ENCODE data around the gene LMCD1.
"Not testable (repeated sequence)": the region's sequence is repeated elsewhere in the genome, so short reads cannot be mapped to it uniquely, and the experiment has no call there.

LMCD1 gene

DNA sequence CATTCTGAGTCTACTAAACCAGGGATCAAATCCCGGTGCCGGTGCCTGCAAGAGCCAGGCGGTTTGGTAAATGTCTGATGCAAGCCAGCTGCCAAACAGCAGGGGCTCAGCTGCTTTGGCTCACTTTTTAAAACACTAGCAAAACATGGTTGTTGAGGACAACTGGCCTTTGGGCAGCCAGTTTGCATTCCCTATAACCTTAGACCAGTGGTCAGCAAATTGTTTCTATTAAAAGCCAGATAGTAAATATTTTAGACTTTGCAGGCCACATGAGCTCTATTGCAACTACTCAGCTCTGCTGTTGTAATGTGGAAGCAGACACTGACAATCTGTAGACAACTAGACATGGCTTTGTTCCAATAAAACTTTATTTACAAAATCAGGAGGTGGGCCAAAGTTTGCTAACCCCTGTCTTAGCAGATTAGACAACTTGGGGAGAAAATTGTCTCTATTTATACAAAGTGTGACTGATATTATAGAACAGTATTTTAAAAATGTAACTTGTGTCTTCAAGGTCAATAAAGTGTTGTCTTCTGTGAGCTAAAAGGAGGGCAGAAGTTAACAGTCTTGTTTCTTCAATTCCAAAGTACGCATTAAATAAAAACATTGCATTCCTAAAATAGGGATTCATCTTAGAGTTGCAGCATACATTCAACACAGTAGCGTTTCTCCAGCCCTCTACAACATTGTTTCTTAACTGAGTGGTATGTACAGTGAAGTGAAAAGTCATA is 75.4 kb downstream of the LMCD1 start:
- no peak for TF ChIP-seq CTCF (IDR thresholded peaks at IDR 0.05)
- Histone ChIP-seq H3K79me2 (no peaks in the 10 kb centered on the region), H3K27me3 (ENCODE audit: control insufficient read depth, insufficient read depth, low read length) (no peaks in the 10 kb centered on the region), H3K4me2 (ENCODE audit: low read length) (no peak overlapping the region), H3K9me3 (ENCODE audit: control insufficient read depth, low read length) (no peaks in the 10 kb centered on the region), H2AFZ (no peak overlapping the region), H3K4me1 (no peaks in the 10 kb centered on the region), H3K9ac (no peak overlapping the region), H3K36me3 (ENCODE audit: control insufficient read depth, insufficient read depth, low read length) (no peaks in the 10 kb centered on the region), H3K27ac (no peak overlapping the region), H3K4me3 (ENCODE audit: low read depth, low read length) (no peak overlapping the region)

- Histone ChIP-seq H3K4me2 (ENCODE audit: low read length) (no peak overlapping the region), H3K4me1 (no peaks in the 10 kb centered on the region), H2AFZ (no peak overlapping the region), H3K27me3 (ENCODE audit: control insufficient read depth, insufficient read depth, low read length) (no peaks in the 10 kb centered on the region), H3K9me3 (ENCODE audit: control insufficient read depth, low read length) (no peaks in the 10 kb centered on the region), H3K9ac (no peak overlapping the region), H3K27ac (no peak overlapping the region), H3K36me3 (ENCODE audit: control insufficient read depth, insufficient read depth, low read length) (no peaks in the 10 kb centered on the region), H3K4me3 (ENCODE audit: low read depth, low read length) (no peak overlapping the region), H3K79me2 (no peaks in the 10 kb centered on the region)
- TF ChIP-seq CTCF (IDR thresholded peaks at IDR 0.05), result no peak
These were observed 76.7 kb downstream of the LMCD1 start for GRCh38 chr3:8578282-8578681.

- no peak for TF ChIP-seq CTCF (IDR thresholded peaks at IDR 0.05)
- H3K27me3 ChIP-seq (ENCODE audit: control insufficient read depth, insufficient read depth, low read length), result no peaks in the 10 kb centered on the region
- no peaks in the 10 kb centered on the region for H3K36me3 ChIP-seq (ENCODE audit: control insufficient read depth, insufficient read depth, low read length)
- H3K9me3 ChIP-seq (ENCODE audit: control insufficient read depth, low read length), result no peaks in the 10 kb centered on the region
- no peak overlapping the region for H3K4me3 ChIP-seq (ENCODE audit: low read depth, low read length)
- H3K4me1 ChIP-seq, result no peaks in the 10 kb centered on the region
- H3K79me2 ChIP-seq, result no peaks in the 10 kb centered on the region
- no peak overlapping the region for H2AFZ ChIP-seq
- H3K9ac ChIP-seq, result no peak overlapping the region
- H3K27ac ChIP-seq, result no peak overlapping the region
- no peak overlapping the region for H3K4me2 ChIP-seq (ENCODE audit: low read length)
These were observed 77.5 kb downstream of the LMCD1 start for GRCh38 chr3:8579096-8579495.

- H3K27me3 ChIP-seq (ENCODE audit: control insufficient read depth, insufficient read depth, low read length), result no peaks in the 10 kb centered on the region
- no peak for TF ChIP-seq CTCF (IDR thresholded peaks at IDR 0.05)
- no peaks in the 10 kb centered on the region for H3K4me1 ChIP-seq
- no peaks in the 10 kb centered on the region for H3K36me3 ChIP-seq (ENCODE audit: control insufficient read depth, insufficient read depth, low read length)
- H3K79me2 ChIP-seq, result no peaks in the 10 kb centered on the region
- H3K4me2 ChIP-seq (ENCODE audit: low read length), result no peak overlapping the region
- H3K4me3 ChIP-seq (ENCODE audit: low read depth, low read length), result no peak overlapping the region
- H3K27ac ChIP-seq, result no peak overlapping the region
- H2AFZ ChIP-seq, result no peak overlapping the region
- no peak overlapping the region for H3K9ac ChIP-seq
- no peaks in the 10 kb centered on the region for H3K9me3 ChIP-seq (ENCODE audit: control insufficient read depth, low read length)
These were observed 78.3 kb downstream of the LMCD1 start for GRCh38 chr3:8579943-8580342.

DNA sequence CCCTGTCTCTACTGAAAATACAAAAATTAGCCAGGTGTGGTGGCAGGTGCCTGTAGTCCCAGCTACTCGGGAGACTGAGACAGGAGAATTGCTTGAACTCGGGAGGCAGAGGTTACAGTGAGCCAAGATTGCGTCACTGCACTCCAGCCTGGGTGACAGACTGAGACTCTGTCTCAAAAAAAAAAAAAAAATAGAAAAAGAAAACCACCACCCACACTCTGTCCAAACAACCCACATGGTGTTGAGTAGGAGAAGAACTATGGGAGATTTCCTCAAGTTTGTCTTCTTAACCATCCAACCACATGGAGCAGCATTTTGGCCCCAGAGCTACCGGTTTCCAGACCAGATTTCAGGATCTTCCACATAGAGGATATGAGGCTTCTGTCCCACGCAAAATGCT is 78.8 kb downstream of the LMCD1 start:
- H2AFZ ChIP-seq, H3K79me2 ChIP-seq: not testable (repeated sequence)

More for the DNA sequence above, 78.8 kb downstream of the LMCD1 start:
- H3K4me2 ChIP-seq (ENCODE audit: low read length); H3K36me3 ChIP-seq (ENCODE audit: control insufficient read depth, insufficient read depth, low read length); H3K27me3 ChIP-seq (ENCODE audit: control insufficient read depth, insufficient read depth, low read length); H3K27ac ChIP-seq; H3K4me1 ChIP-seq; H3K9me3 ChIP-seq (ENCODE audit: control insufficient read depth, low read length); H3K4me3 ChIP-seq (ENCODE audit: low read depth, low read length); H3K9ac ChIP-seq: not testable (repeated sequence)
